Right atrium auricular region (tissue), 2 donors: ENCODE results near the gene CLASP1. TPM values are rescaled to one million over a fixed set of nuclear protein-coding genes. Genes with fewer than 3 reads are reported as not detected.

Experiments used
- DNase-seq: peaks from one replicate; pipeline ENCODE4 v3.0.0-alpha.2; 2019; ENCODE audit warnings: low spot score
- H3K27ac ChIP-seq, 2 donors: fragments of 200-600 bp; sonication (generic); 1 replicate in 1 of 2; 2 replicates in 1 of 2; pipeline ENCODE4 v1.5.1; 2016 to 2019
- H3K27me3 ChIP-seq, 2 donors: fragments of 200-600 bp; sonication (generic); one replicate each; pipeline versions ENCODE4 v1.5.1 to v1.6.0; 2017 to 2019
- H3K36me3 ChIP-seq: fragments of 200-600 bp; sonication (generic); one replicate; pipeline ENCODE4 v1.5.1; 2016
- H3K4me1 ChIP-seq, 2 donors: fragments of 200-600 bp; sonication (generic); one replicate each; pipeline versions ENCODE4 v1.5.1 to v1.6.0; 2017 to 2019
- H3K4me3 ChIP-seq, 2 donors: fragments of 200-600 bp; sonication (generic); 1 replicate in 1 of 2; 2 replicates in 1 of 2; pipeline ENCODE4 v1.5.1; 2017 to 2019; ENCODE audit warnings: mild to moderate bottlenecking in 1 of 2, moderate library complexity in 1 of 2
- H3K9me3 ChIP-seq, 2 donors: fragments of 200-600 bp; sonication (generic); one replicate each; pipeline ENCODE4 v1.5.1; 2019
- total RNA-seq, 2 donors: library from RNA; depleted of rRNA; stranded (reverse); fragments of >200 nt; gene quantifications; one replicate each; pipeline ENCODE4 v1.1.0, GENCODE V29; 2016
- TF ChIP-seq, protein P1 (sequence below), 2 donors: fragments of 200-600 bp; sonication (generic); IDR thresholded peaks; one replicate each; pipeline ENCODE4 v1.5.1; 2019; ENCODE audit warnings: antibody characterized with exemption in 2 of 2

Gene CLASP1
- total RNA-seq, 2 donors from 2014 or later, result 42.4 to 47.8 TPM

DNA sequence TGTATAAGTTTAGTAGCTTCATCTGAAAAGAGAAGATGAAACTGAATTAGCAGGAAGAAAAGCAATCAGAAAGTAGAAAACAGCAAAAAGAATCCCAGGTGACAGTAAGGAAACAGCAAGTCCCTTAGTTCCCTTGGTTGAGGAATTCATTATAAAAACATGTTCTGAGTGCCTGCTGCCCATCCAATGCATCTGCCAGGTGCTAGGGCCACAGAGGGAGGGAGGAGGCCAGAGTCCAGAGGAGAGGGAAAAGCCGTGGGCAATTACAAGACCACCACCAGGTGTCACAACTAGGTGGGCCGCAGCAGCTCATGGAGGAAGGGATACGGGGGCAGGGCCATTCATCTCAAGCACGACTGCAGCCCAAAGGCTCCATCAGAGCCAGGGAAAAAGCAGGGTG, 308.3 kb downstream of the CLASP1 start:
- no peaks in the 10 kb centered on the region for H3K4me1 ChIP-seq
- no peaks in the 10 kb centered on the region for H3K27me3 ChIP-seq
- TF ChIP-seq, protein P1, sequence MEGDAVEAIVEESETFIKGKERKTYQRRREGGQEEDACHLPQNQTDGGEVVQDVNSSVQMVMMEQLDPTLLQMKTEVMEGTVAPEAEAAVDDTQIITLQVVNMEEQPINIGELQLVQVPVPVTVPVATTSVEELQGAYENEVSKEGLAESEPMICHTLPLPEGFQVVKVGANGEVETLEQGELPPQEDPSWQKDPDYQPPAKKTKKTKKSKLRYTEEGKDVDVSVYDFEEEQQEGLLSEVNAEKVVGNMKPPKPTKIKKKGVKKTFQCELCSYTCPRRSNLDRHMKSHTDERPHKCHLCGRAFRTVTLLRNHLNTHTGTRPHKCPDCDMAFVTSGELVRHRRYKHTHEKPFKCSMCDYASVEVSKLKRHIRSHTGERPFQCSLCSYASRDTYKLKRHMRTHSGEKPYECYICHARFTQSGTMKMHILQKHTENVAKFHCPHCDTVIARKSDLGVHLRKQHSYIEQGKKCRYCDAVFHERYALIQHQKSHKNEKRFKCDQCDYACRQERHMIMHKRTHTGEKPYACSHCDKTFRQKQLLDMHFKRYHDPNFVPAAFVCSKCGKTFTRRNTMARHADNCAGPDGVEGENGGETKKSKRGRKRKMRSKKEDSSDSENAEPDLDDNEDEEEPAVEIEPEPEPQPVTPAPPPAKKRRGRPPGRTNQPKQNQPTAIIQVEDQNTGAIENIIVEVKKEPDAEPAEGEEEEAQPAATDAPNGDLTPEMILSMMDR (IDR thresholded peaks at IDR 0.05), result no peak
- no peak for DNase-seq
- no peaks in the 10 kb centered on the region for H3K9me3 ChIP-seq
- H3K36me3 ChIP-seq, result peaks cover 57% of the 10 kb centered on the region
- no peak overlapping the region for H3K4me3 ChIP-seq
- H3K27ac ChIP-seq, result no peak overlapping the region

DNA sequence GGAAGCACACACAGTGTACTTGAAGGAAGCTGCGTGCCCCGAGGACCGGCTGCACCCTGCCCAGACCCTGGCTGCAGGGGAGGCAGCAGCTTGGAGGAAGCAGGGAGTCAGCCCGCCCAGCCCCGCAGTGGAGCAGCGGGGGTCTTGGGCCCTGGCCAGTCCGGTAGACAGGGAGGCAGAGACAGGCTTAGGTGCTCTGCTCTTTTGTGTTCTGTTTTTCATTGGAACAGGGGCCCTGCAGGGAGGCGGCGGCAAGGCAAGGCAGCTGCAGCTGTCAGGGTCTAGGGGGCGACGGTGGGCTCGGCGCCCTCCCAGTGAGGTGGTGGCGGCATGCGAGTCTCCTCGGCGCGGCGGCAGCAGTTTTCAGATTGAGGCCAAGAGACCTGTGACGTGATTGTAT, 311.0 kb downstream of the CLASP1 start:
- peaks cover 45% of the 10 kb centered on the region for H3K36me3 ChIP-seq
- no peaks in the 10 kb centered on the region for H3K4me1 ChIP-seq
- DNase-seq, result no peak
- no peaks in the 10 kb centered on the region for H3K27me3 ChIP-seq
- H3K9me3 ChIP-seq, result no peaks in the 10 kb centered on the region
- TF ChIP-seq, protein P1 (IDR thresholded peaks at IDR 0.05), result no peak
- no peak overlapping the region for H3K27ac ChIP-seq
- H3K4me3 ChIP-seq, result no peak overlapping the region

DNA sequence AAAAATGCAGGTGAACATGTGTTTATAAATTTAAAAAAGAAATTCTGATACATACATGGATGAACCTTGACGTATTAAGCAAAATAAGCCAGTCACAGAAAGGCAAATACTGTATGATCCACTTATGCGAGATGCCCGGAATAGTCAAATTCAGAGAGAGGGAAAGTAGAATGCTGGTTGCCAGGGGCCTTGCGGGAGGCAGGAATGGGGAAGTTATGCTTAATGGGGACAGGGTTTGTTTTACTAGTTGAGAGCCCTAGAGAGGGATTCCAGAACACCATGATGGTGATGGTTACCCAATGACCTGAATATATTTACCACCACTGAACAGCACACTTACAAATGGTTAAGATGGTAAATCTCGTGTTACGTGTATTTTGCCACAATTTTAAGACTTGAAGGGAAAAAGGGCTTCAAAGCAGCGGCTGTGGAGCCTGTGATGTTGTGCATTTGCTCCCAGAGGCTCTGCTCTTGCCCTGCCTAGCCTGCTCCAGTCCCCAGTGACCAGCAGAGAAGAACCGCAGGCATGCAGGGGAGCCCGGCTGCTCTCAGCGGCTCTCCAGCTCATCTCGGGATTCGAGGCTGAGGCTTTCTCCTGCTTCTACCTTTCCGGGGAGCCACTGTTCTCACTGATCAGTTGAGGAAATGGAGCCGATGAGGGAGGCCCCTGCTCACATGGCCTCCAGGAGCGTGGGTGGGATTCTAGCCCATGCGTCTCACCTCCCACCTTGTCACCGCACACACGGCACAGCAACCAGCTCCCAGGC, 312.6 kb downstream of the CLASP1 start:
- DNase-seq, result no peak
- H3K27me3 ChIP-seq, result no peaks in the 10 kb centered on the region
- TF ChIP-seq, protein P1 (IDR thresholded peaks at IDR 0.05), result no peak

DNA sequence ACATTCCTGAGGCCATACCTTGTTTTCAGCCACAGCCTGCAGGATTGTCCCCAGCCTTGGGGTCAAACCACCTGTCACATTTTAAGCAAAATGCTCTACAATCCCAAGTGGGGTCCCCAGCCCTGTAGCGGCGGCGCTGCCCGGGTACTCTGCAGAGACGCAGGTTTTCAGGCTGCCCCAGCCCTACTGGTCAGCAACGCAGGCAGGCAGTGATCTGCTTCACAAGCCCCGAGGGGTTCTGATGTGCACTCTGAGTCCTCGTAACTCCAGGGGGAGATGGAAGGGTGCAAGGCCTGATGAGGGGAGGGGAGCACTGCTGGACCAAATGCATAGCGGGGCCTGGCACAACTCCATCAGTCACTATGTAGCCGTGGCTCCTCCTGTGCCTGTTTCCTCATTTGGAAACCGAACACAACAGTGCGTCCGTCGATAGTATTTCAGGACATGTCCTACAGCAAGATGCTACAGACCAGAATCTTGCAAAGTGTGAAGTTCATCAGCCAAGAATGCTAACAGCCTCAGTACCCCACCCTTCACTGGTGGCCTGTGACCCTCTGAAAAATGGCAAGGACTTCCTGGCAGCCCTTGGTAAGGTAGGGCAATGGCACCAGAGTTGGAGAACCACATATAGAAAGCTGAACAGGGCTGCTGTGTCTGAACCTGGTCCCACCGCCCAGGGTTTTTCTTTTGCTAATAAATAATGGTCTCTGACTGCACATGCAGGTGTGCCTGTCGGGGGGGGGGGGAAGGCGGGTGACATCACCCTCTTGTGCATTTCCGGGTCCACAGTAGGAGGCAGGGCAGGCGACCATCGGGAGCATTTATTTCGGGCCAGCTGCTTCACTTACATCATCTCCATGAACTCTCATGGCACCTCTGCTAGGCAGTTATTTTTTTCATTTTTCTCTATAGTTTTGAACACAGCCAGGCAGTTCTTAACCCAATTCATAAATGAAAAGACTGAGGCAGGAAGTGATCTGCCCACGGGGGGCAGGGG, 313.7 kb downstream of the CLASP1 start:
- TF ChIP-seq, protein P1 (IDR thresholded peaks at IDR 0.05), result no peak
- Histone ChIP-seq H3K9me3 (no peaks in the 10 kb centered on the region), H3K27me3 (no peaks in the 10 kb centered on the region), H3K4me3 (no peak overlapping the region), H3K4me1 (no peaks in the 10 kb centered on the region), H3K27ac (no peak overlapping the region), H3K36me3 (peaks cover 24% of the 10 kb centered on the region)
- DNase-seq, result no peak

More for the DNA sequence above, 312.6 kb downstream of the CLASP1 start:
- peaks cover 34% of the 10 kb centered on the region for H3K36me3 ChIP-seq
- no peak overlapping the region for H3K27ac ChIP-seq
- no peaks in the 10 kb centered on the region for H3K9me3 ChIP-seq
- H3K4me1 ChIP-seq, result no peaks in the 10 kb centered on the region
- H3K4me3 ChIP-seq, result no peak overlapping the region

DNA sequence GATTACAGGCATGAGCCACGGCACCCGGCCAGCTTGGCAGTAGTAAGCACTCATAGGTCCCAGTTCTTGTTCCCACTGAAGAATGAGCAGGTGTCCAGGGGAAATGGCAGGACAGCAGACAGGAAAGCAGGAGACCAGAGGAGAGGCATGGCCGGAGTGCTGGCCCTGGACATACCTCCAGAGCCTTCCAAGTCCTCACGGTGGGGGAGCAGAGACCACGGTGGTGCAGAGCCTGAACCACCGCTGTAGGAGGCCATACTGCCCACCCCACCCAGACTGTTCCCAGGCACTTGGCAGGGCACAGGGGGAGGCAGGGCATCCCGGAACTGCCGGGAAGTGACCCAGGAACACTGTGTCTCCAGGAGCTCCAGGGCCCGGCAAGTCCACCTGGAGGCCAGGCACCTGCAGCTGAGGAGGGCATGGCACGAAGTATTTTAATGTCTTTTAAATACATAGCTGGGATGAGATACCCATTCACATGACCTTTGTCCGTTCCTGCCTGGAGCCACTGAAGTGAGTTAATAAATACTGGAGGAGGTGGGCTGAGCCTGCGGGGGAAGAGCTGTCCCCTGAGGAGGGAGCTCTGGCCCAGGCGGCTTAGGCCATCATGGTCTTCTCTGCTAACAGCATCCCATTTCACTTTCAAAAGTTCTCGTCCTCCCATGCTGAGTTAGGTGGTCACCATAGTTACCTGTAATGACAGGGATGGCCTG, 314.5 kb downstream of the CLASP1 start:
- TF ChIP-seq, protein P1 (IDR thresholded peaks at IDR 0.05), result no peak
- Histone ChIP-seq H3K36me3 (peaks cover 15% of the 10 kb centered on the region), H3K4me1 (no peaks in the 10 kb centered on the region), H3K9me3 (no peaks in the 10 kb centered on the region), H3K27ac (no peak overlapping the region), H3K27me3 (no peaks in the 10 kb centered on the region), H3K4me3 (no peak overlapping the region)
- DNase-seq, result no peak
